ENCODE measurements around the gene HMCN2.

- no peak for TF ChIP-seq POLR2AphosphoS5 (IDR thresholded peaks at IDR 0.05)
- no peak for TF ChIP-seq POLR2A (IDR thresholded peaks at IDR 0.05; ENCODE audit: low read depth)
- TF ChIP-seq EP300 (IDR thresholded peaks at IDR 0.05) = no peak
- no peak for TF ChIP-seq CTCF (IDR thresholded peaks at IDR 0.05)
Observed at GRCh38 chr9:130459941-130460669, 194.5 kb downstream of the HMCN2 start.

All from esophagus muscularis mucosa (tissue), 4 donors.